NCI-H526 (cell line): ENCODE data around the gene BDNF.

Experiments used
- DNase-seq, 2 experiments: peaks; one replicate each; lab custom pipeline; 2025; lab: John Stamatoyannopoulos, UW

Gene BDNF

GRCh38 chr11:27625347-27625912 is 74.8 kb downstream of the BDNF start:
- DNase-seq: no peak

GRCh38 chr11:27623945-27624523 is 76.2 kb downstream of the BDNF start:
- DNase-seq: no peak

DNA sequence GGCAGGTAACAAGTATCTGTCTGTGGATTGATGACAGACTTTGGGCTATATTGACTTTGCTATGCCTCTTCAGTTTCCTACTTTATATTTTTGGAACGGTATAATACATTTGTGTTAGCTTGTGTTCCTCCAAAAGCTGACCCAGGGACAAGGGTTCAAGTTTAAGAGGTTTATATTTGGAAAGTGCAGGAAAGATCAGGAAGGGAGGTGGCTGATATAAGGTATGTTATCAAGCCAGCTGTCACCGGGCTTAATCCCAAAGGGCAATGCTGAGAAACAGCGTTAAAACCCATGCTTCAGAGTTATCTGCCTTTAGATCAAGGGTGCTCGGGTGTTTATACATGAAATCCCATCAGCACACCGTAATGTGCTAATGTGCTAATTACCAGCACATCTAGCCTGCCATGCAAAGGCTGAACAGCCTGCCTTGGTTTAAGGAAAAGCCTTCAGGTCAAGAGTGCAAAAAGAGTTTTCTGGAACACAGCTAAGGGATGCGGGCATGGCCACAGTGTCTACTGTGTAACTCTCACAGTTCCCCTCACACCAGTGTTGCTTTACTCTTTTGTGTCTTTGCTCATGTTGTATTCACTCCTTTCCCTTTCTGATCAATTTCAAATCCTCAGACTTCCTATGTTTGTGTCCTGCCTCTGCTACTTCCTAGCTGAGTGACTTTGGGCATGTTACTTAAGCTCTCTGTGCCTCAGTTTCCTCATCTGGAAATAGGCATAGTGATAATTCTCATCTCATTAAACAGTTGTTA is 77.5 kb downstream of the BDNF start:
- DNase-seq: no peak

DNA sequence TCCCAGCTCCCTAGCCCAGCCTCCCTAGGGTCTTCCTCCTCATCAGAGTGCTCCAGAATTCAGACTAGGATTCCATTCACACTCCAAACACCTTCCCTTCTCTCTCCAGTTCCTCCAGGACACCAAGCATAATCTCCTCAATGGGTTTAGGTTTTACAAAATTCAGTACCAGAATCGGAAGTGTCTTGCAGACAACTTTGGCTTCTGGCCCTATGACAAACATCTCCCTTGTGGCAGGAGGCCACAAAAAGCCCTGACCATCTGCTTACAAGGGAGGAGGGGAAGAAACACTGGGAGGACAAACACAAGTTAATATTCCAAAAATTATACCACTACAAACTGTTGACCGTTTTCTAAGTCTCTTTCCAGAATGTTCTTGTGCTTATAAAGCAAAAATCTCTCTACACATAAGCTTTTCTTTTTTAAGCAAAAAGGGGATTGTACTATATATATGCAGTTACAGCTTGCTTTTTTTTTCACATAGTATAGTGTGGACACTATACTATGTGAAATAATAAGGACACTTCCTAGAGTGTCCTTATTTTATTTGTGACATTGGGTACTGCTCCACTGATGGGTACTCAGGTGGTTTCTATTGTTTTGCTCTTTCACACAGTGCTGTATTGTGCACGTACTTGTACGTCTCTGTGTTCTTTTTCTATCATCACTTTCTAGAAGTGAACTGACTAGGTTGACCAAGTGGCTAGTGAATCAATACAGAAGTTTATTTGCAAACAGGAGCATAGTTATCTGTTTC is 78.7 kb downstream of the BDNF start:
- DNase-seq: no peak

DNA sequence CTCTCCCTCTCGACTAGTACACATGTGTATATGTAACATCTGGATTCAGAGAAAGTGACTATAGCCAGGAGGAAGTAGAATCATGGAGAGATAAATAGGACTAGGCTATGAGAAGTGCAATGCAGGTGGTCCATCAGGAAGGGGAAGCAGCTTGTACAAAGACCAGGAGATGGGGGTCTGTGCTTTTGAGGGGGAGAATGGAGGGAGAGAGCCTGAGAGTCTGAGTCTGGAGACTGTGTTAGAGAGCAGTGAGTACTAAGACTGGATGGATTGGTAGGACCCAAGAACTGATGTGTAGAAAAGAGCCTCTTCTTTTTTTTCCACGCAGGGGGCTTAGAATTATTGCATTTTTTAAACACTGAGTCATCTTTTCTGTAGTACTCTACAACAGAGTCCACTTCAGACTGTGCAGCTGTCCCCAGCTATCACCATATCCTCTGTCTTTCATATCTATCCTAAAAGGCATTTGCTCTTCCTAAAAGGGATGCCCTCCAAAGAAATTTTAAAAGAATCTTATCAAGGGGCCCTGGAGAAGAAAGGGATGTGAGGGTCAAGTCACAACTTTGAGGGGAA is 80.4 kb downstream of the BDNF start:
- DNase-seq: no peak

DNA sequence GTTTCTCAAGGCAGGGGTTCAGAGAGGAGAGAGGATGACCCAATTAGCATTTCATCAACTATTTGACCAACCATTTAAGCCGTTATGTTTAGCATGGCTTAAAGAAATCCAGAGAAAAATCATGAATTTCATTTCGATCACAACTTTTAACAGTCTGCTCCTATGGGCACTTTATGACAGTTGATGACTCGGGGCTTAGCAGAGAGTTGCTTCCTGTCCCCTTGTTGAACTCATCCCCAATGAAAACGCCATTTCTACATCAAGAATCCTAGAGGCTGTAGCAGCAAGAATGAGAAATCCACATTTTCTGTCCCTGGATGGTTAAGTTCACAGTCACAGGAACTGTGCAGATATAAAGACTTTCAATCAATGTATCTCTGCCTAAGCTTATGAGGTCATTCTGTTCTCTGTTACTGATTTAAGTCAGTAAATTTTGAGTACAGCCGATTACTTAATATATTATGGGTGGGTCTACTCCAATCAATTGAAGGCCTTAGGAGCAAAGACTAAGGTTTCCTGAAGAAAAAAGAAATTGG is 81.1 kb downstream of the BDNF start:
- DNase-seq: no peak

DNA sequence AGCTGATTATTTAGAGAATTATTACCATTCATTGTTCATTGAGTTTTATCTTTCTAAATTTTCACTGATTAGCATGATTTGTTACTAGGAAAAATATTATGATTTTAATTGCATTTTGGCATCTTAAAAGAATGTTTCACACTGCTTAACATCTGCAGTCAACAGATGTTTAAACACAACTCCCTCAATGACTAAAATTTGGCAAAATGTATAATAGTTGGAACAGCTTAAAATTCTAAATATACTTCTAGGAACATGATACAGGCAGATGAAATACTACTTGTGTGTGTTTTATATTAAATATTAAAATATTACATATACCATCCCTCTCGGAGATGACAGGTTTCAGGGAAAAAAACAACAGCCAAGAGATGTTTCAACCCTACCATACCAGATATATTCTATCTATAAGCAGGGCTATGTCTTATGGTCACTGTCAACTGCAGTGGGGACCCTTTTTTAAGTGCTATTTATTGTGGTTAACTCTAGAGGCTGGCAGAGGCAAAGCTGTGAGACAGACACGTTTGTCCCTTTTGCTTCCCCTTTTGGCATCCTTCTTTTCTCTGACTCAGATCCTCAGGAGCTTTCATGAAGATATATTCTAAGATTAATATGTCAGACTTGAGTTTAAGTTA is 81.9 kb downstream of the BDNF start:
- DNase-seq: no peak

- DNase-seq: peak in 1 of 2 experiments; percentile 7
These were observed 83.5 kb downstream of the BDNF start for GRCh38 chr11:27616711-27617110.

DNA sequence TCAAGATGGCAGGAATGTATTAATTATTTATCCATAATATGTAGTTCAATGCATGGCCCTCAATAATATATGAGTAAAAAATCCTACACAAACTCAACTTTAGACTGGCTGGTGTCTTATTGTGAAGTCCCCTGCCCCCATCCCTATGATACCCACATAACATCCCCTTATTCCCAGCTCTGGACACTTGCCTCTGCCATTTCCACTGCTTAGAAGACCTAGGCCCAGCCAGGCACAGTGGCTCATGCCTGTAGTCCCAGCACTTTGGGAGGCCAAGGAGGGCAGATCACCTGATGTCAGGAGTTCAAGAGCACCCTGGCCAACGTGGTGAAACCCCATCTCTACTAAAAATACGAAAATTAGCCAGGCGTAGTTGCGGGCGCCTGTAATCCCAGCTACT is 84.4 kb downstream of the BDNF start:
- DNase-seq: no peak

DNA sequence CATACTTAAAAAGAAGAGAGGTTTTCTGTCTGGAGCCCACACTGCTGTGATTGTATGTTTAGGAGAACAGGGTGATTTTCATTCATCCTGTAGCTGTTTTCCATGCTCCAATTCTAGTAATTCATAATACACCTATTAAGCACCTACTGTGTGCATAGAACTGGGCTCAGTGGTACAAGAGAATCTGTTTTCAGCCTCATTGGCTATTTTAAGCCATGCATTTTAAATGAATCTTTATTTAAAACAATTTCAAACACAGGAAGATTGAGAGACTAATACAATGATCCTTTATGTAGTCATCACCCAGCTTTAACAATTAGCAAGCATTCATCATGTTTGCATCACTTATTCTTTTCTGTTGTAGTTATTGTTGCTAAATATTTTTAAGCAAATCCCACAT is 86.2 kb downstream of the BDNF start:
- DNase-seq: no peak

DNA sequence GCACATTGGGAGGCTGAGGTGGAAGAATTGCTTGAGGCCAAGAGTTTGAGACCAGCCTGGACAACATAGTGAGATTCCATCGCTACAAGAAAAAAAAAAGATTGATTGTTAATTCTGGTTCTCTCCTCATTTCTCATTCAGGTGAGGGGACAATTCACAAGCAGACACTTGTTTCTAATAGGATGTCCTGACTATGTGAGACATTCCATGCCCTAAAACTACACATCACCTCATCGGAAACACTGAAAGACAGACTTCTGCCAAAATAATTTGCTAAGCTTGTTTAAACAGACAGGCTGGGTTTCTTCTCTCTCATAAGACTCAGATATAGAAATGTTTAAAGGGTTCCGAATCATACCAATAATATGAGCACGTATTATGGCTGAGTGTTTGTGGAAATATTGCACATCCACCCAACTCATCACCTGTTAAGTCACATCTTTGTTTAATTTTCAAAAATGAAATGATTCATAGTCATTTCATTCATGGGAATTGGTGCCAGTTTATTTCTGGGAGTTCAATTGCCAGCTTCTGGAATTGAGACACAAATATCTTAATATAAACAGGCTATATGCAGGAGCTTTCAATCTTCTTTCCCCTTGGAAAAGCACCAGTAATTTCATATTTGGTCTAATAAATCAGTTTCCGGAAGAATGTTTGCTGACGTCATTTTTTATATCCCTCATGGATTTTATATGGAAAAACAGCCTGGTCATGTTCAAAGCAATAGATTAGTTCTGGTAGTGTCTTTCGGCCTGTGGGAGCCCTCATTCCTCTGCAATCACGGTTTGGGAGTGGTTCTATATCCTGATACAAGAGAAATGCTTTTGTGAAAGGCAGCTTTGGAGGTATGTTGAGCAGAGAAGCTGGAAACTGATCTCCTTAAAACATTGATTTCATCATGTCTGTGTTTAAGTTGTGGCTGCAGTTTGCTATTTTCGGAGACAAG is 87.0 kb downstream of the BDNF start:
- DNase-seq: no peak

GRCh38 chr11:27611947-27612455 is 88.3 kb downstream of the BDNF start:
- no peak for DNase-seq

GRCh38 chr11:27611390-27611789 is 88.9 kb downstream of the BDNF start:
- no peak for DNase-seq

DNA sequence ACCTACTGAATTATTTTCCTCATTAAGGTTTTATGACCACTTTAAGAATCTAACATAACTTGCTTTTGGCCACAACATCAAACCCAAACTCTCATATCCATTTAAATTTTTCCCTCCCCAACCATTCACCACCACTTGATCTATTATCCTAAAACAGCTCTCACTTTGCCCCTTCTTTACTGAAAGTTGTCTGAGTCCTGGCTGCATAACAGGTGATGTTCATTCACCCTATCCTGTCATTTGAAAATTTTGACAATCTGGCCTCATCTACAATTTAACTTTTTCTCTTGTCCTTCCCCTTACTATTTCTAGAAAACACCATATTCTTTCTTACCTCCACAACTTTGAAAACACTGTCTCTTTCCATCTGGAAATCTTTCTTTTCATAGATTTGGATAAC is 89.3 kb downstream of the BDNF start:
- no peak for DNase-seq

GRCh38 chr11:27610280-27610679 is 90.0 kb downstream of the BDNF start:
- DNase-seq: no peak

DNA sequence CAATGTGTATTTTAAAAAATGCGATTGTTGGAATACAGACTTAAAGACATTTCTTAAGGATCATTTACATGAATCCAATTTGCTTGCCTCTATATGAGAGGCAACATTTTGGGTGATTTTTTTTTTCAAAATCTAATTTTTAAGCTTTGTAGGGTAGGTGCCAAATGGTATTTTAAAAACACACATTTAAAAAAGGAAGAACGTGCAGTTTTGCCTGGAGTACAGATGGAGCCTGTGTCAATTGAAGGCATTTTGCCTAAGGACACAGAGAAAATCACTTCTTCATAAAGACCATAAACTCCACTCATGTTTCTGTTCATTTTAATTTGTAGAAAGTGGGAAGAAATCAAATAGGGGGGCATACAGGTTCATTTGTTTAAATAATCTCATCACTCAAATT is 91.3 kb downstream of the BDNF start:
- DNase-seq: no peak

- DNase-seq: no peak
These were observed 94.8 kb downstream of the BDNF start for GRCh38 chr11:27605422-27605821.
